IPS-15b (cell line): ENCODE measurements around the gene PSD2.

ENCODE experiments used
- H3K27me3 ChIP-seq: one replicate; pipeline ENCODE4 v1.6.1; 2013; ENCODE audit warnings: low read length; ENCODE audit not compliant: control insufficient read depth, insufficient read depth
- H3K36me3 ChIP-seq: one replicate; pipeline ENCODE4 v1.6.1; 2013; ENCODE audit warnings: low read length; ENCODE audit not compliant: control insufficient read depth, insufficient read depth
- H3K4me1 ChIP-seq: one replicate; pipeline ENCODE4 v1.6.1; 2013; ENCODE audit warnings: mild to moderate bottlenecking, low read length; ENCODE audit not compliant: control insufficient read depth, insufficient read depth
- H3K4me3 ChIP-seq: one replicate; pipeline ENCODE4 v1.5.1; 2013; ENCODE audit warnings: low read depth, low read length
- H3K9ac ChIP-seq: one replicate; pipeline ENCODE4 v1.6.1; 2013; ENCODE audit warnings: low read depth, mild to moderate bottlenecking, low read length
- H3K9me3 ChIP-seq: one replicate; pipeline ENCODE4 v1.6.1; 2013; ENCODE audit warnings: mild to moderate bottlenecking, low read length; ENCODE audit not compliant: control insufficient read depth, insufficient read depth

Gene PSD2

DNA sequence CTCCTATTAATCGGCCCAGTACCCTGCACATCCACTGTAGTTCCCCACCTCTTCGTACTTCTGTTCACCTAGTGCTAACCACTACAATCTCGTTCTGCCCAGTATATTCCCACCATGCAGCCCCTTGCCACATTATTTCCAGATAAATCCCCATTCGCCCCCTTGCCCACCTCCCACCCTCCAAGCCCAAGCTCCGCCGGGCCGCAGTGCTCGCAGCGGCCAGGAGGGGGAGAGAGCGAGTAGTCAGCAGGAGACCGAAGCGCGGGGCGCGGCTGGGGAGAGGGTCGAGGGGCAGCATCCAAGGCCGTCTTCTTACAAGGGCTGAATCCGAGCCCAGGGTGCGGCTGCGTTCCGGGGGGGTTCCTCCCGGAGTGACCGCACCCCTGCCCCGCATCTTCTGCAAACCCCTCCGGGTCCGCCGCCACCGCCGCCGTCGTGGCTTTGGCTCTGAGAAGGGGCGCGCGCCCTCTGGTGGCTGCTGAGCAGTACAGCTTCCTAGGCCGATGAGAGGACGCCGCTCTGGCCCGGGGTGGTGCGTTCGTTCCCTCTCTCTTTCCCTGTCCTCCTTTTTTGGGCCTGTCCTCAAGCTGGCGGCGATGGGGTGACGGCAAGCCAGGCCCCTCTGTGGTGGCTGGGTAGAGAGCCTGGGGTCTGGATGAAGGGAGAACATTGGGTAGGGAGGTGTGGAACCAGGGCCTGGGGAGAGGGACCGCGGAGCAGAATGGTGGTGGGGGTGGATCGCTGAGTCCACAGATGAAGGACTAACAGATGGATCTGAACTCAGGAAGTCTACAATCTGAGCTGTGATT, 30.0 kb upstream of the PSD2 start:
- Histone ChIP-seq H3K9me3 (no peaks in the 10 kb centered on the region), H3K36me3 (no peaks in the 10 kb centered on the region), H3K4me3 (peak overlapping the region; percentile 58), H3K9ac (no peak overlapping the region), H3K27me3 (peaks cover 47% of the 10 kb centered on the region), H3K4me1 (peaks cover 13% of the 10 kb centered on the region)

DNA sequence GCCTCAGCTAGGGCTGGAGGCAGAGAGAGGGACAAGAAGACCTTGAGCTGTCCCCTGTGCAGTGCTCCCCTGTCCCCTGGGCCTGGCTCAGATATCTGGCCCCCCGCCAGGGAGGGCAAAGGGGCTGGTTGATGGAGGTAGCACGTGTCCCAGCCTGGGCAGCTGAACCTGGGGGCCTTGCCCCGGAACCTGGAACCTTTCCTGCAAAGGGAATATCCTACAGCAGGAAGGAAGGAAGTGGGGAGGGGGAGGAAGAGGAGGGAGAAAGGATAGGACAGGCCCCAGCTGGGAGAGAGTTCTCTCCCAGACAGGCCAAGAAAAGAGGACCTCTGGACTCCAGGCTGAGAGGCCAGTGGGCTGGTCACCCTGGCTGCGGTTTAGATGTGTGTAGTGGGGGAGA, 27.6 kb upstream of the PSD2 start:
- peaks cover 13% of the 10 kb centered on the region for H3K4me1 ChIP-seq
- H3K36me3 ChIP-seq: no peaks in the 10 kb centered on the region
- H3K9ac ChIP-seq: no peak overlapping the region
- H3K9me3 ChIP-seq: no peaks in the 10 kb centered on the region
- H3K27me3 ChIP-seq: peaks cover 33% of the 10 kb centered on the region
- H3K4me3 ChIP-seq: no peak overlapping the region

DNA sequence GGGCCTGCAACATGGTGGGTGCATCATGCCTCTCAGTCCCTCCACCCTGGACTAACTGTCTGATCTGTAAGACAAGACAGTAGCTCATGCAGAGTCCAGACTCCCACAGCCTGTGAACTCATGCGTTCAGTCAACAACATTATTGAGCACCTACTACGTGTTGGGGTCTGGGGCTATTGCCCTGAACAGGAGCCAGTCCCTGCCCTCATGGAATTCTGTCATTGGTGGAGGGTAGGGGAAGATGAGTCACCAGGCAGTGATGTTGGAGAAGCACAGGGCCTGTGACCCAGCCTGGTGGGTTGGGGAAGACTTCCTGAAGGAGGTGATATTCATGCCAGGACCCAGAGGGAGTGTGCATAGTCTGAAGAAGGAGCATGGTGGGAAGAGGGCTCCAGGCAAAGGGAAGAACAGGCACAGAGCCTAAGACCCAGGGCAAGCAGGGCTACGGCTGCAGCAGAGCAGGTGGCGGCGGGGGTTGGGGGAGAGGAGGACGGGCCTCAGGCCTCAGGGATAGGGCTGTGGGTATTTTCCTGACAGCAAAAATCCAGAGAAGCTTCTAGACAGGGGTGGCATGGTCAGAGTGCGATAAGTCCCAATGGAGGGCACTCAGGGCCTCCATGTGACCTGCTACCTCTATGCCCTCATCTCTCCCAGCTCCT, 26.7 kb upstream of the PSD2 start:
- Histone ChIP-seq H3K36me3 (no peaks in the 10 kb centered on the region), H3K9me3 (no peaks in the 10 kb centered on the region), H3K4me3 (no peak overlapping the region), H3K27me3 (peaks cover 27% of the 10 kb centered on the region), H3K9ac (no peak overlapping the region), H3K4me1 (peaks cover 8% of the 10 kb centered on the region)

DNA sequence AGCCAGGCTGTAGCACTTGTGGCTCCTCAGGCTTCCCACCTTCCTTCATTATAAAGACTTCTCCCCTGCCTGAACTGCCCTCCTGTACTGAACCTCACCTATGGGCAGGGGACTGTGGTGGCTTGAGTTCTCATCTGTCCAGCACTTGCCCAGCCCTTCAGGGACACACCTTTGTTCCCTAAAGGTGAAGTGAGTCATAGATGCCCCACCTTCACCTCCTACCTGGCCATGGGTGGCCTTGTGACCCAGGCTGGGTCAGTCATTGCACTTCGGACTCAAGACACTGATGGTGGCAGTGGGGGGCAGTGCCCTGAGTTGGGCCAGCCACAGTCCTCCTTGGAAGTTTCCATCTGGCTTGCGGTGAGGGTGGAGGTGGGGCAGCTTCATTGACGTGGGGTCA, 26.1 kb upstream of the PSD2 start:
- no peak overlapping the region for H3K9ac ChIP-seq
- no peaks in the 10 kb centered on the region for H3K36me3 ChIP-seq
- no peaks in the 10 kb centered on the region for H3K9me3 ChIP-seq
- H3K27me3 ChIP-seq: peaks cover 27% of the 10 kb centered on the region
- no peak overlapping the region for H3K4me3 ChIP-seq
- H3K4me1 ChIP-seq: peaks cover 7% of the 10 kb centered on the region

DNA sequence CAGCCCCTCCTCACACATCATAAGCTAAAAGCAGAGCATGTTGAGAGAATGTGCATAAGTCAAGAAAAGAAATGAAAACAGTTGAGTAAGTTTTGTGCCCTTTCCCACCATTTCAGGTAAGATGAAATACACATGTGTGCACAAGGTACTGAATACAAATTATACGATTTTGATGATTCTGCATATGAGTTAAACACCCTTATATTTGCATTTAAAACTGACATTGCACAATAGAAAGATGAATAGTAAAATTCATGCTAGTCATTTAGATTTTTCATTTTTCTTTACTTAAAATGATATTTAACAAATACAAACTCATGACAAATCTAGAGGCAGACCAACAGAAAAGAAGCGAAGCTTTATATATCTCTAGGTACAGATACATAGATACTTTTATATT, 24.9 kb upstream of the PSD2 start:
- Histone ChIP-seq H3K4me3 (no peak overlapping the region), H3K27me3 (peaks cover 18% of the 10 kb centered on the region), H3K4me1 (no peaks in the 10 kb centered on the region), H3K36me3 (no peaks in the 10 kb centered on the region), H3K9me3 (no peaks in the 10 kb centered on the region), H3K9ac (no peak overlapping the region)

DNA sequence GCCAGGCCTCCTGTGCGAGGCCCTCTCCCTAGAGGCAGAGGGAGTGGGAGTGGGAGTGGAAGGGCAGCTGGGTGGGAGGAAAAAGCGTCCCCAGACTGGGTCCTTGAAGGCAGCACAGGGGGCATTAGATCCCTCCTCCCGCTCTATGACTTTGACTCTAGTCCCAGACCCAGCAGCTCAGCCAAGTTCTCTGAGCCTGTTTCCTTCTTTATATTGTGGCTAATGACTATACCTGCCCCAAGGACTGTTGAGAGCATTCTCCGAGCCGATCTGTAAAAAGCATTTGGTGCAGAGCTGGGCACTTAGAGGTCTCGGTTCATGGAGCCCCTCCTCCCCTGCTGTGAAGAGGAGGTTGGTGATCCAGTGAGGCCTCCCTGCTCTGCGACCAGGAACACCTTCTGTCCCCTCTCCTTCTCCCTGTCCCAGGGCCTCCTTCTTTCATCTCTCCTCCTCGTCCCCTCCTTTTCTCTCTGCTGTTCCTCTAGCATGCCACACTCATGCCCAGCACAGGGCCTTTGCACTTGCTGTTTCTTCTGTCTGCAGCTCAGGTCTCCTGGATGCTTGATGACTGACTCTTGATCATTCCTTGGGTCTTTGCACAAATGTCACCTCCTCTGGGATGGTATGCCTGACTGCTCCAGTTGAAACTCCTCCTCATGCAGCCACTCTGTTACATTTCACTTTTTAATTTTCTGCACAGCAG, 23.4 kb upstream of the PSD2 start:
- Histone ChIP-seq H3K9me3 (no peaks in the 10 kb centered on the region), H3K4me3 (no peak overlapping the region), H3K36me3 (no peaks in the 10 kb centered on the region)

DNA sequence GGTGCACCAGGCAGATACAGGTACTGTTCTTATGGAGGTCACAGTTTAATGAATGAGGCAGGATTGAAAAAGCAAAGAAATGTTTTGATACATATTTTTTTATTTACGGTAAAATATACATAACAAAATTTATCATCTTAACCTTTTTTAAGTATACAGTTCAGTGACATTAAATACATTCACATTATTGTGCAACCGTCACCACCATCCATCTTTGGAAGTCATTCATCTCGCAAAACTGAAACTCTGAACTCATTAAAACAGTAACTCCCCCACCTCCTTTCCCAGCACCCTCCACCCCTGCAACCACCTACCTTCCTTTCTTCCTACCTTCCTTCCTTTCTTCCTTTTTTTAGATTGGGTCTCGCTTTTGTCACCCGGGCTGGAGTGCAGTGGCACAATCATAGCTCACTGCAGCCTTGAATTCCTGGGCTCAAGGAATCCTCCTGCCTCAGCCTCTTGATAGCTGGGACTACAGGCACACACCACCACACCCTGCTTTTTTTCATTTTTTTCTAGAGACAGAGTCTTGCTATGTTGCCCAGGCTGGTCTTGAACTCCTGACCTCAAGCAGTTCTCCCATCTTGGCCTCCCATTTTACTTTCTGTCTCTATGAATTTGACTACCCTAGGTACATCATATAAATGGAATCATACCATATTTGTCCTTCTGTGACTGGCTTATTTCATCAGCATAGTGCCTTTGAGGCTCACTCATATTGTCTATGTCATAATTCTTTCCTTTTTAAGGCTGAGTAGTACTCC, 22.5 kb upstream of the PSD2 start:
- Histone ChIP-seq H3K4me3 (no peak overlapping the region), H3K36me3 (no peaks in the 10 kb centered on the region), H3K4me1 (no peaks in the 10 kb centered on the region), H3K9ac (no peak overlapping the region), H3K9me3 (no peaks in the 10 kb centered on the region), H3K27me3 (peaks cover 23% of the 10 kb centered on the region)

More for the DNA sequence above, 23.4 kb upstream of the PSD2 start:
- Histone ChIP-seq H3K9ac (no peak overlapping the region), H3K27me3 (peaks cover 21% of the 10 kb centered on the region), H3K4me1 (no peaks in the 10 kb centered on the region)

DNA sequence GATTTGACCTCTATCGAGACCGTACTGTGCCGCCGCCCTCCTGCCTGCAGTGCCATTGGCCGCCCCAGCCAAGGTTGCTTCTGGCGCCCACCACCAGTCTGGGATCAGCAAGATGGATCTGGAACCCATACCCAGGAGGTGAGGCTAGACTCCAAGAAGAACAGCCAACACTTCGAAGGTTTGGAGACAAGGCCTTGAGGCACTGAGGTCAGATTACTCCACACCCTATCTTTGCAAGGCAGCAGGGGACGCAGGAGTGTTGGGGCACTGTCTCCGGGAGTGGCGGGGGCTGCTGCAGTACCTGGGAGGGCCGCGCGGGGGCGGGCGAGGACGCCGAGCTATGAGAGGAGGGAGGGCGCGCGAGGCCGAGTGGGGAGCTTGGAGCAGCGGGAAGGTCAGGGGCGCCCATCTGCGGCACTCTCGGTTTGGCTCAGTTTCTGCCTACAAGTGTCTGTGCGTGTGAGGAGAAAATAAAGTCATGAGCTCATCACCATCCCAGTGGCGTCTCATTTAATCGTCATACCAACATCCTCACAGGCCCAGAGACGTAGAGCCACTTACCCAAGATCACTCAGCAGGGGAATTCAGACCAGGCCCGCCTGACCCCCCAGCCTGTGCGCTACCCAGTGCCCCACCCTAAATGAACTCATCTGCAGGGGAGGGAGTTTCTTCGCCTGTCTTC, 20.5 kb upstream of the PSD2 start:
- no peaks in the 10 kb centered on the region for H3K36me3 ChIP-seq
- H3K27me3 ChIP-seq: peaks cover 23% of the 10 kb centered on the region
- H3K9ac ChIP-seq: no peak overlapping the region
- no peaks in the 10 kb centered on the region for H3K9me3 ChIP-seq
- H3K4me1 ChIP-seq: no peaks in the 10 kb centered on the region
- peak overlapping the region; percentile 35 for H3K4me3 ChIP-seq

DNA sequence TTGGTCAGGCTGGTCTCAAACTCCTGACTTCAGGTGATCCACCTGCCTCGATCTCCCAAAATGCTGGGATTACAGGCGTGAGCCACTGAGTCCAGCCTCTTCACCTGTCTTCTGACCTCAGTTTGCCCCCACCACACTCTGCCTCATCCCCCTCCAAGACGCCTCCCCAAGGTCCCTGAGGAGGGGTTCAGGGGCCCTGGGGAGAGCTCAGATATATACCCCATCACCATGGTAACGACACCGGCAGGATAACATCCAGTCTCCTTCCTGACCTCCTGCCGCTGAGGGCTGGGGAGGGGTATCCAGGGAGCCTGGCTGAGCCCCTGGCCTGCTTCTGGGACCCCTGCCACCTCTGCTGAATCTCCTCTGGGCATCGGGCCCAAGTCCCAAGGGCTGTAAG, 19.7 kb upstream of the PSD2 start:
- H3K9ac ChIP-seq: no peak overlapping the region

DNA sequence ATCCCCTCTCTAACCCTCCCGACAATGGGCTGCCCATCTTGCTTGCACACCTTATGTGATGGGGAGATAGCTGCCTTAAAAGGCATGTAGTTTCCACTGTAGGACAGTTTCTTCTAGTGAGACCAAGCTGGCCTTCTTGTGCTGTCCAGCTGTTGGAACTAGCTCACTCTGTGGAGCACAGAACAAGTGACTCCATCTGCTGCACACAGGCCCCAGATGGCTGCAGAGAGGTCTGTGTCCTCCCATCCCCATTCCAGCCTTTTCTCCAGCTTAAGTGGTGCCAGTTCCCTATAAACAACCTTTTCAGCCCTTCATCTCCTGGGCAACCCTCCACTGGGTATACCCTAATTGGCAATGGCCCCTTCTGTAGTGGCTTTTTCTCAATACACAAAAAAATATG, 18.7 kb upstream of the PSD2 start:
- Histone ChIP-seq H3K9me3 (no peaks in the 10 kb centered on the region), H3K36me3 (no peaks in the 10 kb centered on the region), H3K4me3 (no peak overlapping the region), H3K27me3 (peaks cover 23% of the 10 kb centered on the region), H3K4me1 (no peaks in the 10 kb centered on the region), H3K9ac (no peak overlapping the region)

More for the DNA sequence above, 19.7 kb upstream of the PSD2 start:
- no peaks in the 10 kb centered on the region for H3K36me3 ChIP-seq
- no peaks in the 10 kb centered on the region for H3K4me1 ChIP-seq
- H3K4me3 ChIP-seq: no peak overlapping the region
- peaks cover 23% of the 10 kb centered on the region for H3K27me3 ChIP-seq
- no peaks in the 10 kb centered on the region for H3K9me3 ChIP-seq

DNA sequence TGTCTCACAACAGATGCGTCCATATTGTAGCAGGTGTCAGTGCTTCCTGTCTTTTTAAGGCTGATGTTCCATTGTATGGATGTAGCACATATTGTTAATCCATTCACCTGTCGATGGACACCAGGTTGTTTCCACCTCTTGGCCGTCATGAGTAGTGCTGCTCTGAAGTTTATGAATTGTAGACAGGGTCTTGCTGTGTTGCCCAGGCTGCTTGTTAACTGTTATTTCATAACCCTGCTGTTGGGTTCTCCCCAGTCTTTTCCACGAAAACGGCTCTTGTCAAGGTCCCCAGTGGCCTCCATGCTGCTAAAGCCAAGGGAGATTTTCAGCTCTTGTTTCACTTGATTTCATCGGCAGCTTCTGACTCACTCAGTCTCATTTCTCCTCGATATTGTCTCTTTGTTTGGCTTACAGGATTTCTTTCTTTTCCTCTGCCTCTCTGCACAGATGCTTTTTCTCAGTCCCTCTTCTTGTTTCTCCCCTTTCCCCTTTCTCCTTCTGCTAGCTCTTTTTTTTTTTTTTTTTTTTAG, 12.1 kb upstream of the PSD2 start:
- no peak overlapping the region for H3K4me3 ChIP-seq
- no peak overlapping the region for H3K9ac ChIP-seq
- H3K36me3 ChIP-seq: no peaks in the 10 kb centered on the region

More for the DNA sequence above, 12.1 kb upstream of the PSD2 start:
- Histone ChIP-seq H3K27me3 (peaks cover 12% of the 10 kb centered on the region), H3K4me1 (no peaks in the 10 kb centered on the region), H3K9me3 (no peaks in the 10 kb centered on the region)
